Measurements from ENCODE around the gene SERPING1. TPM values are rescaled to one million over a fixed set of nuclear protein-coding genes. Genes with fewer than 3 reads are reported as not detected.
"Not testable (repeated sequence)": the region's sequence is repeated elsewhere in the genome, so short reads cannot be mapped to it uniquely, and the experiment has no call there.

Gene SERPING1
- total RNA-seq, 1 experiment from 2014 or later: not detected

DNA sequence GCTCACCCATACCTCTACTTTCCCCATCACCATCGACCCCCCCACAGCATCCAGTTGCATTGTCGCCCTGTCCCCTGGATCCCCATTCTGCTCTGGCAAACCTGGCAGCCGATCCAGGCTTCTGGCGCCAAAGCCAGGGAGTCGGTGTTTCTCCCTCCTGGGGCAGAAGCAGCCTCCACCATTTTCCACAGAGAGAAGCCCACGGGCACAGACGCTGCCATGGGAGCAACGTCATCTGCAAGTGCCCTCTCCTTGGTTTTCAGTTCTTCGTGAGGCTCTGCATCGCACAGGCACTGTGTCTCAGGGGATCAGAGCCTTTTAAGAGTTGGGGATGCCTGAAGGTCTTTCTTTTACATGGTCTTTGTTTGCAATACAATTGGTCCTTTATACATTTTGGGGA, 49.9 kb downstream of the SERPING1 start:
- in situ Hi-C loops (cut with HindIII; ENCODE audit: low pct_unique_long_range_greater_than_20kb, low sequenced_read_pairs): no loop called here
- DNase-seq (ENCODE audit: low read depth): no peak

DNA sequence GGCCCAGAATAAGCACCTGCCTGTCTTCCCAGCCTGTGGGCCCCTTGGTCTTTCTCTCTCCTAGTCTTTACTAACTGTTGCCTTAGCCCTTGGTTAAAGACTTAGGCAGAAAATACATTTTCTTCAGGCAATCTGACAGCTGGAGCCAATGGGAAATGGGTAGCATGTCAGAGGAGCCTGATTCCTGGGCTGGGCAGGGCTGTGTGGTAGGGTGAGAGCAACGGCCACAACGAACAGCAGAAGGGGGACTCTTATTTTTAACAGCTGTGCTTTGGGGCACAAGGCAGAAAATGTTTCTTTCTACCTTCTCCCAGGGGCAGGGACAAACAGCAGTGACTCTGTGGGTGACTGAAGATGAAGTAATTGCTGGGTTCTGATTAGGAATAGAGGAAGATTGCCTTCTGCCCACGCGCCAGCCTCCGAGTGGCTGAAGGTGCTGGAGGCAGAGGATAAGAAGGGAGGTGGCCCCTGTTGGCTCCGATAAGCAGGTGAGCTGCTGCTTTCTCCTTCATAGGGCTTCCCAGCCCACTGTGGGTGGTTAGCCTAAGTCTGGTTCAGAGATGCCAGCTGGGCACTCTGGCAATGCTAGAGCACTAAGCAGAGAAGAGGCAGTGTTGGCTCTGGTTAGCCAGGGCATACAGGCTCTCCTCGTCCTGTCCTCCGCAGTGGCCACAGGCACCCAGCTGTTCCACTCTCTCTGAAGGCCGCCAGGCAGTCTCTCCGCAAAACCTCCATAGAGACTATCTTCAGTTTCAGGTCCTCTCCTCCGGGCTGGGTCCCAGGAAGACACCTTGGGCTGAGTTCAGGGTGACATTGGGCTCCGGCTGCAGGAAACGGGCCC, 50.7 kb downstream of the SERPING1 start:
- no peak for DNase-seq (ENCODE audit: low read depth)
- in situ Hi-C loops (cut with HindIII; ENCODE audit: low pct_unique_long_range_greater_than_20kb, low sequenced_read_pairs): no loop called here

DNA sequence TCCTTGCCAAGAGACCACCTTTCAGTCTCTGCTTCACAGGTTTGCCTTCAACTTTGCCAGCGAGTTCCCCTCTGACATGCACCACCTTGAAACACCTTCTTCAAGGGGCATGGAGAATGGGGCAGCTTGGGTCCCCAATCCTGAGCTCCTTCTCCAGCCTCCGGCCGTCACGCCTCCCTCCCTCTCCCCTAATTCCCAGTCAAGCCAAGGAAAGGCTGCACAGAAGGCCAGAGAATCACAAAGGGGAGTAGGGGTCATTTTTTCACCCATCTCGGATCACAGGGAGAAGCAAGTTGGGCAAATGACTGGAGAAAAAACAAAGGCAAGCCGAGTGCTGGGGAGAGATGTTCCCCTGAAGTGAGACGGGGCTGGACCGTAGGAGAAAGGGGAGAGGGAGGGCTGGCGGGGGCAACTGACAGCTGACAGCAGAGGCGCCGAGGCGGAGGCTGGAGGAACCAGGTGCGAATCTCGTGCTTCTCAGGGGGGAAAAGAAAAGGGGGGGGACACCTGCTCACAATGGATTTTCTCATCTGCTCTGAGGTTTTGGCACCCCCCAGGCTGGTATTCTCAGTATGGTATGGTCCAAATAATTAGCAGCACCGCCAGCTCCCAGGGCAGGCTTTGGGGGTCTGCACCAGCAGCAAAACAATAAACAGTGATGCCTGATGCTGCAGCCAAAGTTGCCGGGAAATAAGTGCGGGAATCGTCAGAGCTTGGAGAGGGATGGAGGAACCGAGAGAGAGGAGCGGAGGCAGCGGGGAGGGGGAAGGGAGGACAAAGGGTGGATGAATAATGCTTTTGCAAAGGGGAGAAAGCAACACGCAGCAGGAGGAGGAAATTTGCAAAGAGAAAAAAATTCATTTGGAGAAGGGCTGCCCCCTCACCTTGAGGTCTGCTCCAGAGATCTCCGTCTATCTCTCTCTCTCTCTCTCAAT, 51.6 kb downstream of the SERPING1 start:
- DNase-seq (ENCODE audit: low read depth): no peak
- in situ Hi-C loops (cut with HindIII; ENCODE audit: low pct_unique_long_range_greater_than_20kb, low sequenced_read_pairs): no loop called here

DNA sequence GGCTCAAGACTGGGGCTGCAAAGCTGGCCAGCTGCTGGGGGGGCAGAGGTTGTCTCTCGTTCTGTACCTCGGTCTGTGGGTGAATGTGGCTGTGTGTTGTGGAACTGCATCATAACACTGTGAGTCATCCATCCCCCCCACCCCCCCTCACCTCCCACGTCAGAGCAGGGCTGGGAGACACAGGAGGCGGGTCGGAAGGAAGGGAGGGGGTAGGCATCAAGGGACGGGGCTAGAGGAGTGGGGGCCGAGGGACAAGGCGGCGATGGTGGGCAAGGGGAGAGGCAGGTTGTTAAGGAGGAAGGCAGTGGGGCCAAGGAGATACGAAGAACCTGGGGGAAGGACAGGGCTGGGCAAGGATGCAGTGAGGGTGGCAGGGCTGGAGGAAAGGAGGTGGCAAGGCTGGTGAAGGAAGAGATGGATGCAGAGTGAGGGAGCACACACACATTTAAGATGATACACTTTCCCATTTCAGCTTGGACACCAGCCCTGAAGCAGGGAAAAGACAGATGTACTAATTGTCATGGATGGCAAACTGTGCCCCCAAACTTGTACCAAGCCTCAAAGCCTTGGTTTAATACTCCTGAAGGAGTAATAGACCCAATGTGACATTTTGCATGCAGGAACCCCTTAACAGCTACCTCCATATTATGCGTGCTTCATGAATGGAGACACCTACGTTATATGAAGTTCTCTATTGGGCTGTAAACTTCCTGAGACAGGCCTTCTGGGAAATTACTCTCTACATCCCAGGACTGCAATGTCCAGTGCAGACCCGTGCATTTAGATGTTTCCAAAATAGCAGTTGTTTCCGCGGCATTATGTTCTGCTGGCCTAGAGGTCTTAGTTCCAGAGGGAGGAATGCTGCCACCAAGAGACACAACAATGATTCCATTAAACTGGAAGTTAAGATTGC, 52.6 kb downstream of the SERPING1 start, which contains the start of gene YPEL4:
Gene YPEL4 (minus strand): TSS at position 87 of the 913 bp plus-strand sequence. CDS start 2,805 bp downstream, outside the sequence.
- peak; percentile 42 for DNase-seq (ENCODE audit: low read depth)
- in situ Hi-C loops (cut with HindIII; ENCODE audit: low pct_unique_long_range_greater_than_20kb, low sequenced_read_pairs): no loop called here

DNA sequence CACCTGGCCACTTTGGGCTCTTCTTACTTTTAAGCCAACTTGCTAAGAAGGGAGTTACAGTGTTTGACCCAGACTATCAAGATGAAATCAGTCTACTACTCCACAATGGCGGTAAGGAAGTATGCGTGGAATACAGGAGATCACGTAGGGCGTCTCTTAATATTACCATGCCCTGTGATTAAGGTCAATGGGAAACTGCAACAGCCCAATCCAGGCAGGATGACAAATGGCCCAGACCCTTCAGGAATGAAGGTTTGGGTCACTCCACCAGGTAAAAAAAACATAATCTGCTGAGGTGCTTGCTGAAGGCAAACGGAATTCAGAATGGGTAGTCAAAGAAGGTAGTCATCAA, 53.2 kb downstream of the SERPING1 start:
- in situ Hi-C loops (cut with HindIII; ENCODE audit: low pct_unique_long_range_greater_than_20kb, low sequenced_read_pairs): no loop called here
- DNase-seq (ENCODE audit: low read depth): no peak

DNA sequence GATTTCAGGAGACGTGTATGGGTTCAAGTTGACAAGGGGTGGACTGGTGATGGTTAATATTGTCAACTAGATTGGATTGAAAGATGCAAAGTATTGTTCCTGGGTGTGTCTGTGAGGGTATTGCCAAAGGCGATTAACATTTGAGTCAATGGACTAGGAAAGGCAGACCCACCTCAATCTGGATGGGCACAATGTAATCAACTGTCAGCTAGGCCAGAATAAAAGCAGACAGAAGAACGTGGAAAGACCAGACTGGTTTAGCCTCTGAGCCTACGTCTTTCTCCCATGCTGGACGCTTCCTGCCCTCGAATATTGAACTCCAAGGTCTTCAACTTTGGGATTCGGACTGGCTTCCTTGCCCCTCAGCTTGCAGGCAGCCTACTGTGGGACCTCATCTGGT, 53.9 kb downstream of the SERPING1 start:
- in situ Hi-C loops (cut with HindIII; ENCODE audit: low pct_unique_long_range_greater_than_20kb, low sequenced_read_pairs): no loop called here
- DNase-seq (ENCODE audit: low read depth): no peak

DNA sequence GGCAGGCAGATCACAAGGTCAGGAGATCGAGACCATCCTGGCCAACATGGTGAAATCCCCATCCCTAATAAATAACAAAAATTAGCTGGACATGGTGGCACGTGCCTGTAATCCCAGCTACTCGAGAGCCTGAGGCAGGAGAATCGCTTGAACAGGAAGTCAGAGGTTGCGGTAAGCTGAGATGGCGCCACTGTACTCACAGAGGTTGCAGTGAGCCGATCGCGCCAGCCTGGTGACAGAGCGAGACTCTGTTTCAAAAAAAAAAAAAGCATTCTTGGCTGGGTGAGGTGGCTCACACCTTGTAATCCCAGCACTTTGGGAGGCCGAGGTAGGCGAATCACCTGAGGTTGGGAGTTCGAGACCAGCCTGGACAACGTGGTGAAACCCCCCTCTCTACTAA, 54.7 kb downstream of the SERPING1 start:
- in situ Hi-C loops (cut with HindIII; ENCODE audit: low pct_unique_long_range_greater_than_20kb, low sequenced_read_pairs); DNase-seq (ENCODE audit: low read depth): not testable (repeated sequence)

DNA sequence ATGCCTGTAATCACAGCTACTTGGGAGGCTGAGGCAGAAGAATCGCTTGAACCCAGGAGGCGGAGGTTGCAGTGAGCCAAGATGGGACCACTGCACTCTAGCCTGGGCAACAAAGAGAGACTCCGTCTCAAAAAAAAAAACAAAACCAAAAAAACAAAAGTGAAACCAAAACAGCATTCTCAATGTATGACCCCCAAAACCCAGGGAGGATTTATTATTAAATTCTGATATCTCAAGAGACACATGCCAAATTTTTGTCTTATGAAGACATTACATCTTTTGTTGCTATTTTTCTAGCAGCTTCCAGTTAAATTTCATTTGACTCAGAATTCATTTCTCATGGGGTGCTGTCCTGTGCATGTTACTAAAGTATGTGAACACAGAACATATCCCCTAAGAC, 55.2 kb downstream of the SERPING1 start:
- DNase-seq (ENCODE audit: low read depth): no peak
- in situ Hi-C loops (cut with HindIII; ENCODE audit: low pct_unique_long_range_greater_than_20kb, low sequenced_read_pairs): no loop called here

DNA sequence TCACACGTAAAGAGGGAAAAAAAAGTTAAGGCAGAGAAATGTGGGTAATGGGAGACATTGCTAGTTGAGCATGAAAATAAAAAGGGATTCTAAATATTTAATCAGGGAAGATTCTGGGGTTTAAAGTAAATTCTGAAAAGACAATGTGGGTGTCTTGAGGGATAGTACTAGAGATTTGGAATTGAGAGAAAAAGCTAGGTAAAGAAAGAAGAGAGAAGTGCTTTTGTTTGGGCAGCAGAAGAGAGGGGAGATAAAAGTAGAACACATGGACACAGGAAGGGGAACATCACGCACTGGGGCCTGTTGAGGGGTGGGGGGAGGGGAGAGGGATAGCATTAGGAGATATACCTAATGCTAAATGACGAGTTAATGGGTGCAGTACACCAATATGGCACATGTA, 55.7 kb downstream of the SERPING1 start:
- in situ Hi-C loops (cut with HindIII; ENCODE audit: low pct_unique_long_range_greater_than_20kb, low sequenced_read_pairs): no loop called here
- no peak for DNase-seq (ENCODE audit: low read depth)

DNA sequence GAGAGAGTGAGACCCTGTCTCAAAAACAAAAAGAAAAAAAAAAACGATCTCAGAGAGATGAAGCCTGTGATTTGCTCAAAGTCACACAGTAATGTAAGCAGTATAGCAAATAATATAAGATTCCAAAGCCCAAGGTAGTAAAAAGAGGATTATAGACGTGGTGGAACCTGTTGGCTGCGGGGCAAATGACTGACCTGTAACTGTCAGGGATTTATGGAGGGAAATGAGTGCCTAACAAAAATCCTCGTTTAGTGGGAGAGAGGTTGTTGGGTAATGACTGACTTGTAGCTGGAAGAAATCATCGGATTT, 59.4 kb downstream of the SERPING1 start:
- DNase-seq (ENCODE audit: low read depth): no peak
- in situ Hi-C loops (cut with HindIII; ENCODE audit: low pct_unique_long_range_greater_than_20kb, low sequenced_read_pairs): no loop called here

DNA sequence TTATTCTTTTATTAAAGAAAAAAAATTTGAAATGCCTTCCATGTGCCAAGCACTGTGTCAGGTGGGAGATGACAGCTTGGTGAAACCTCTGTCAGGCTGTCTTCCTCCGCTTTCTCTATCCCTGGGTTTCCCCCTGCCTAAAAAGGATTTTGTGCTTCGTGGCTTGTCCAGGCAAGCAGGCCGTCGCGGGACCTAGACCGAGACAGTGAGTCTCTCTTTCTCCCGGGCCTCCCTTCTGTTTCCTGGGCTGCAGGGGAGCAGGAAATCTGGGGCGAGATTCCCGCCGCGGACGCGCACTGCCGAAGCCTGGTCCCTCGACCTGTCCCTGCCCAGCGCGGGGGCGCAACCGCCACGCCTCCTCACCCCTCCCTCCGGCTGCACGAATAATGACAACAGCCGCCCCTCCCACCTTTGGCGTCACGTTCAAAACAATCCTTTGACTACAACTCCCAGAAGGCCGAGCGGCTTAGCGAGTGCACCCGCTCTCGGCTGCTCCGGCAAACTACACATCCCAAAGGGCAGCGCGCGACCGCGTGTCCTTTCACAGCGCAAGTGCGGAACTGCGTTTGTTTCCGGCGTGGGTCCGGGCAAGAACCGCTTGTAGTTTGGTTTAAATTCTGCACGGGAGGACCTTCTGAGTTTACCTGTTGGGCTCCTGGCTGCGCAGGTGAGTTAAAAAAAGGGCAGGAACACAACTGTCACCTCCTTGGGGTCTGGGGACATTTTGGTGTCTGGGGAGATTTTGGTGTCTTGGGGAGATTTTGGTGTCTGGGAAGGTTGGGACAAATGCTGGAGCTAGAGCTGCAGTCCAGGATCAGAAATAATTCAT, 59.9 kb downstream of the SERPING1 start, which contains the start of gene CLP1:
Gene CLP1 (plus strand): TSS at position 569 of the 829 bp plus-strand sequence. CDS start 1,715 bp downstream, outside the sequence.
- in situ Hi-C loops (cut with HindIII; ENCODE audit: low pct_unique_long_range_greater_than_20kb, low sequenced_read_pairs): no loop called here
- peak; percentile 97 for DNase-seq (ENCODE audit: low read depth)

DNA sequence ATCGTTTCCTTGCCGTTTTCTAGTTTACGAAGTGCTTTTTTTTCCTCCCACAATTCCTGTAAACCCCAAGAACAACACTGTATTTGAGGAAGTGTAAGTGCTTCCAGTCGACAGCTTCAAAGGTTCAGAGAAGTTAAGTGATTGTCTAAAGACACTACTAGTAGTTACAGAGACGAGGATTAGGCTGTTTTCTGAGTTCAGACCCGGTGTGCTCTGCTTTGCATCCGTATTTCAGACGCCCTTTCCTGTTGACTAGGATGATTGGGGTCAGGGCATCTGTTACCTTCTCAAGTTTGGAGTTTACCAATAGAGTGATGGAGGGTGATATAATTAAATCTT, 60.5 kb downstream of the SERPING1 start:
- DNase-seq (ENCODE audit: low read depth): no peak
- in situ Hi-C loops (cut with HindIII; ENCODE audit: low pct_unique_long_range_greater_than_20kb, low sequenced_read_pairs): no loop called here

DNA sequence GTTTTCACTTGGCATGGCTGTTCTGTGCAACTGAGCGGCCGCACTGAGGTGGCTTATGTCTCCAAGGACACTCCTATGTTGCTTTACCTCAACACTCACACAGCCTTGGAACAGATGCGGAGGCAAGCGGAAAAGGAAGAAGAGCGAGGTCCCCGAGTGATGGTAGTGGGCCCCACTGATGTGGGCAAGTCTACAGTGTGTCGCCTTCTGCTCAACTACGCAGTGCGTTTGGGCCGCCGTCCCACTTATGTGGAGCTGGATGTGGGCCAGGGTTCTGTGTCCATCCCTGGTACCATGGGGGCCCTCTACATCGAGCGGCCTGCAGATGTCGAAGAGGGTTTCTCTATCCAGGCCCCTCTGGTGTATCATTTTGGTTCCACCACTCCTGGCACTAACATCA, 62.2 kb downstream of the SERPING1 start:
- in situ Hi-C loops (cut with HindIII; ENCODE audit: low pct_unique_long_range_greater_than_20kb, low sequenced_read_pairs): no loop called here

DNA sequence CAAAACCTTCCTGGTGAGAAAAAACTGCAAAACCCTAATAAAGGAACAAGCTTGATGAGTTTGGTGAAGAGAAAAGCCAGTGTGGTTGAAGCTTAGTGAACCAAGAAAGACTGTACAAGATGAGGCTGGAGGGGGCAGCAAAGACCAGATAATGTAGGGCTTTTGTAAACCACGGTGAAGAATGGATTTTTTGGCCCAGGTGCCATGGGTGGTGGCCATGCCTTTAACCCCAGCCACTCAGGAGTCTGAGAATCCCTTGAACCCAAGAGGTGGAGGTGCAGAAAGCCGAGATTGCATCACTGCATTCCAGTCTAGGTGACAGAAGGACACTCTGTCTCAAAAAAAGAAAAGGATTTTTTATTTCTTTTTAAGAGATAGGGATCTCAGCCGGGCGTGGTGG, 65.4 kb downstream of the SERPING1 start:
- in situ Hi-C loops (cut with HindIII; ENCODE audit: low pct_unique_long_range_greater_than_20kb, low sequenced_read_pairs): no loop called here
- DNase-seq (ENCODE audit: low read depth): no peak

More for the DNA sequence above, 62.2 kb downstream of the SERPING1 start:
- DNase-seq (ENCODE audit: low read depth): no peak

DNA sequence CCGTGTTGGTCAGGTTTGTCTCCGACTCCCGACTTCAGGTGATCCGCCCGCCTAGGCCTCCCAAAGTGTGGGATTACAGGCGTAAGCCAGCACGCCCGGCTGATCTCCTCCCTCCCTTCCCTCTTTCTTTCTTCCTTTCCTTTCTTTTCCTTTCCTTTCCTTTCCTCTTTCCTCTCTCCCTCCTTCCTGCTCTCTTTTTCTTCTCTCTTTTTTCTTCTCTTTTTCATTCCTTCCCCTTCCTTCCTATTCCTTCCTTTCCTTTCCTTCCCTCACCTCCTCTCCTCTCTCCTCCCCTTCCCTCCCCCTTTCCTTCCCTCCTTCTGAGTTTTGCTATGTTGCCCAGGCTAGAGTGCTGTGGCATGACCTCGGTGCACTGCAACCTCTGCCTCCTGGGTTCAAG, 66.5 kb downstream of the SERPING1 start:
- no peak for DNase-seq (ENCODE audit: low read depth)

More for the DNA sequence above, 66.5 kb downstream of the SERPING1 start:
- in situ Hi-C loops (cut with HindIII; ENCODE audit: low pct_unique_long_range_greater_than_20kb, low sequenced_read_pairs): no loop called here
